AG09319 (cell line): ENCODE measurements around the gene AVEN.

Experiments used
- DNase-seq: peaks from one replicate; pipeline ENCODE4 v3.0.0-alpha.2; 2010; ENCODE audit warnings: low read depth; ENCODE audit errors: extremely low read depth
- TF ChIP-seq, protein P1 (sequence below): IDR thresholded peaks from 2 replicates; pipeline ENCODE4 v1.5.1; 2011; ENCODE audit warnings: low read depth, mild to moderate bottlenecking, inconsistent platforms, low read length, moderate library complexity

AVEN gene

DNA sequence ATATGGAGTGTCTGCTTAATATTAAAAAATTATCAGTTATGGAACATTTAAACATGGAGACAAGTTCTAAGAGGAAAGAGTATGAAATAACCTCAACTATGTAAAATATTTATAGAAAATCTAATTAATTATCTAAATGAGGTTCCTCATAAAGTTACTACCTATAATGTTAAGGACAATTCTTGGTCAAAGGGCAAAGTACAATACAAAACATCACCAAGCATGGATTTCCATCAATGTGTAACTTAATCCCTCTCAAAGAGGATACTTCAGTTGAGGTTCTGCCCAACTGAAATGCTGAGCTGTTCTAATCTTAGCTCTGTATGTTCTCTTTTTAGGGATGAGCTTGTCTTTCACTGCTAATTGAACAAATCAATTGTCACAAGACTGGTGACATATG is 126.7 kb downstream of the AVEN start:
- DNase-seq: no peak
- TF ChIP-seq, protein P1, sequence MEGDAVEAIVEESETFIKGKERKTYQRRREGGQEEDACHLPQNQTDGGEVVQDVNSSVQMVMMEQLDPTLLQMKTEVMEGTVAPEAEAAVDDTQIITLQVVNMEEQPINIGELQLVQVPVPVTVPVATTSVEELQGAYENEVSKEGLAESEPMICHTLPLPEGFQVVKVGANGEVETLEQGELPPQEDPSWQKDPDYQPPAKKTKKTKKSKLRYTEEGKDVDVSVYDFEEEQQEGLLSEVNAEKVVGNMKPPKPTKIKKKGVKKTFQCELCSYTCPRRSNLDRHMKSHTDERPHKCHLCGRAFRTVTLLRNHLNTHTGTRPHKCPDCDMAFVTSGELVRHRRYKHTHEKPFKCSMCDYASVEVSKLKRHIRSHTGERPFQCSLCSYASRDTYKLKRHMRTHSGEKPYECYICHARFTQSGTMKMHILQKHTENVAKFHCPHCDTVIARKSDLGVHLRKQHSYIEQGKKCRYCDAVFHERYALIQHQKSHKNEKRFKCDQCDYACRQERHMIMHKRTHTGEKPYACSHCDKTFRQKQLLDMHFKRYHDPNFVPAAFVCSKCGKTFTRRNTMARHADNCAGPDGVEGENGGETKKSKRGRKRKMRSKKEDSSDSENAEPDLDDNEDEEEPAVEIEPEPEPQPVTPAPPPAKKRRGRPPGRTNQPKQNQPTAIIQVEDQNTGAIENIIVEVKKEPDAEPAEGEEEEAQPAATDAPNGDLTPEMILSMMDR: no peak

DNA sequence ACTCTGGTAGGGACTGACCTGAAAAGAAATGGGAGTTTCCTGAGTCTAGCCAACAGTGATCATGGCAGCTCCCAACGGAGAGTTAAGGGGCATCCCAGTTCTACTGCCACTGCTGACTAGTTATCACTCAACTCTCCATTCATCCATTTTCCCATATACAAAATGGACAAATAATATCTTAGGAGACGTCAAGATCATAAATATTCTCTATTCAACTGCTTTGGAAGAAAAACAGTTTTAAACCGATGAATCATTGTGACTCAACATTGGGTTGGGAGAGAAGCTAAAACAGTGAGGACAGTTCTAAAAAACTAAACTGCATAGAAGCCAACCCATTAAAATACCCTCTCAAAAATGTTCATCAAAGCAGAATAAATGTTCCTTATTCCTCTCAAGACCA is 128.3 kb downstream of the AVEN start:
- TF ChIP-seq, protein P1: no peak
- no peak for DNase-seq

DNA sequence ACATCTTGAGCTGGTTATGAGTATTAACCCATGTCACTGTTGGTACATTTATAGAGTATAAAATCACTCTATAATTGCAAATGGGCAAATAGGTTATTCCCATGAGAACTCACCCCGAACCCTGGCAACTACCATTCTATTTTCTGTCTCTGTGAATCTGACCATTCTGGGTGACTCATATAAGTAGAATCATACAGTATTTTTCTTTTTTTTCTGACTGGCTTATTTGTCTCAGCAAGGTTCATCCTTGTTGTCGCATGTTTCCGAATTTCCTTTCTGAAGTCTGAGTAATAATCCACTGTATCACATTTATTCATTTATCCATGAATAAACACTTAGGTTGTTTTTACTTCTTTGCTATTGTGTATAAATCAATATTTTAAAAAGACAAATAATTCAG is 130.6 kb downstream of the AVEN start:
- no peak for DNase-seq
- TF ChIP-seq, protein P1: no peak

DNA sequence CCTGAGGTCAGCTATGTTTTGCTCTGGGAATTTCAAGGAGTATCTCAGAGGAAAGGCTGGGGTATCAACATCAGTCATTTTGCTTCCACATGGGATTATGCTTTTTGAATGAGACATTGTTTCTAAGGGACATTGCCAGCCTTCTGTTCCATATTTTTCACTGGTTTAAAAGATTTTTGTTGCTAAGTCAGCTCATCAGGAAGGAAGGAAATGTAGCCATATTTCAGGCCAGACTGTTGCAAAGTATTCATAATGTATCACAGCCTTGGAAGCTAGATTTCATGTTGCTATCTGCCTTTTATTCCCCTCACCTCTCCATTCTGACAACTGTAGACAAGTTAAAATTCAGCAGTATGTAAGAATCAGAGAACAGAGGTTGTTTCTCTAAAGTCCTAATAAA is 131.7 kb downstream of the AVEN start:
- TF ChIP-seq, protein P1: no peak
- no peak for DNase-seq

DNA sequence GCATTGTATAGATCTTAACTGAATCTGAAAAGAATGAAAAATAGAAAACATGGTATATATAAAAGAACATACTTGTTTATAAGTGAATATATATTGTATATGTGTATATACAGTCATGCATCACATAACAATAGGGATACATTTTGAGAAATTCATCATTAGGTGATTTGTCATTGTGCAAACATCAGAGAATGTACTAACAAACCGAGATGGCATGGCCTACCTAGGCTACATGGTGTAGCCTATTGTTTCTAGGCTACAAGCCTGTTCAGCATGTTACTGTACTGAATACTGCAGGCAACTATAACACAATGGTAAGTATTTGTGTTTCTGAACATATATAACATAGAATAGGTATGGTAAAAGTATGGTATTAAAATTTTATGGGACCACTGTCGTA is 135.3 kb downstream of the AVEN start:
- no peak for DNase-seq
- TF ChIP-seq, protein P1: no peak

DNA sequence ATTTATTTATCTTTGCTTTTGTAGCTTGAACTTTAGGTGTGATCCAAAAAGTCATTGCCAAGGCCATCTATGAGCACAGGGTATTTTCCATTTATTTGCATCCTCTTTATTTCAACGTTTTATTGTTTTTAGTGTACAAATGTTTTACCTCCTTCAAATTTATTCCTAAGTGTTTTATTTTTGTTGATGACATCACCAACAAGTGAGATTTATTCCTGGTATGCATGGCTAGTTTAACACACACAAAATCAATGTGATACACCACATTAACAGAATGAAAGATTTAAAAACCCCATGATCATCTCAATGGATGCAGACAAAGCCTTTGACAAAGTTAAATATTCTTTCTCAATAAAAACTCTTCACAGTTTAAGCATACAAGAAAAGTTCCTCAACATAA is 137.0 kb downstream of the AVEN start:
- TF ChIP-seq, protein P1: no peak
- no peak for DNase-seq

DNA sequence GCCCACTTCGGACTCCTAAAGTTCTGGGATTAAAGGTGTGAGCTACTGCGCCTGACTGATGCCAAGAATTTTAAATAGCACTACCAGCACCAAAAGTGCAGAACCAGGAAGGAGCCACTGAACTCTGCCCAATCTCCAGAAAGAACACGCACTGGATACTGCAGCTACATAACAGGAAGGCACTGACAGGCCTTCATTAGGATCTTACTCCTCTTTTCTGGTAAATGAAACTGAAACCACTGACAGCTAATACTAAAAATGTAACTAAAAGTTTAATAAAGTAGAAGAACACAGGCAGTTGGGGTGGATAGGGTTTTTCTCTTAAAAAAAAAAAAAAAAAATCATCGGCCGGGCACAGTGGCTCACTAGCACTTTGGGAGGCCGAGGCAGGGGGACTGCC is 144.8 kb downstream of the AVEN start:
- TF ChIP-seq, protein P1: no peak
- DNase-seq: no peak

DNA sequence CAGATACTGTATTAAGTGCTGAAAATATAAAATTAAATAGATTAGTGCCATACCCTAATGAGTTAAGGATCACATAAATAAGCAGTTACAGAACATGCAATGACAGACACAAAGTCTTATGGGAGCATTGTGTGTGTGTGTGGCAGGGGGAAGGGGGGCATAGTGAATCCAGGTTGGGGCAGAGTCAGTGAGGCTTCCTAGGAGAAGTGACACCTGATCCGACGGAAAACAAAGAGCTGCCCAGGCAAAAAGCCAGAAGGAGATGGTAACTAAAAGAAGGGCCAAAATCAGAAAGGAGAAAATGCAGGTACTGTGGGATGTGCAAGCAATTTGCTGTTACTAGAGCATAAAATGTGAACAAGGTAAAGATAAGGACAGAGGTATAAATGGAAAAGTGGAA is 150.8 kb downstream of the AVEN start:
- TF ChIP-seq, protein P1: no peak
- no peak for DNase-seq
